ENCODE results near the gene HYI.
"Not testable (repeated sequence)": the region's sequence is repeated elsewhere in the genome, so short reads cannot be mapped to it uniquely, and the experiment has no call there.

The HYI gene

GRCh38 chr1:43453442-43454269 lies at the start of gene HYI:
Gene HYI (minus strand): TSS chr1:43453931. CDS start chr1:43453793, 138 bp downstream.
- no peak for DNase-seq
- in situ Hi-C loops (cut with MboI; ENCODE audit: low pct_unique_long_range_greater_than_20kb, low sequenced_read_pairs): no loop called here

- DNase-seq; in situ Hi-C loops (cut with MboI; ENCODE audit: low pct_unique_long_range_greater_than_20kb, low sequenced_read_pairs): not testable (repeated sequence)
Observed at GRCh38 chr1:43501806-43502205, 48.1 kb upstream of the HYI start.

- no peak for DNase-seq
- in situ Hi-C loops (cut with MboI; ENCODE audit: low pct_unique_long_range_greater_than_20kb, low sequenced_read_pairs): no loop called here
Observed at GRCh38 chr1:43499898-43500297, 46.2 kb upstream of the HYI start.

- no peak for DNase-seq
- in situ Hi-C loops (cut with MboI; ENCODE audit: low pct_unique_long_range_greater_than_20kb, low sequenced_read_pairs): no loop called here
Observed at GRCh38 chr1:43495204-43495603, 41.5 kb upstream of the HYI start.

GRCh38 chr1:43493661-43494450 lies 40.1 kb upstream of the HYI start:
- in situ Hi-C loops (cut with MboI; ENCODE audit: low pct_unique_long_range_greater_than_20kb, low sequenced_read_pairs): no loop called here

GRCh38 chr1:43492826-43493225 lies 39.1 kb upstream of the HYI start:
- in situ Hi-C loops (cut with MboI; ENCODE audit: low pct_unique_long_range_greater_than_20kb, low sequenced_read_pairs): no loop called here
- no peak for DNase-seq

More at GRCh38 chr1:43493661-43494450, 40.1 kb upstream of the HYI start:
- no peak for DNase-seq

- no peak for DNase-seq
- in situ Hi-C loops (cut with MboI; ENCODE audit: low pct_unique_long_range_greater_than_20kb, low sequenced_read_pairs): no loop called here
Observed at GRCh38 chr1:43491061-43491460, 37.3 kb upstream of the HYI start.

- in situ Hi-C loops (cut with MboI; ENCODE audit: low pct_unique_long_range_greater_than_20kb, low sequenced_read_pairs): no loop called here
- no peak for DNase-seq
Observed at GRCh38 chr1:43488165-43488564, 34.4 kb upstream of the HYI start.

- in situ Hi-C loops (cut with MboI; ENCODE audit: low pct_unique_long_range_greater_than_20kb, low sequenced_read_pairs): no loop called here
- no peak for DNase-seq
Observed at GRCh38 chr1:43484367-43484766, 30.6 kb upstream of the HYI start.

GRCh38 chr1:43482215-43482614 lies 28.5 kb upstream of the HYI start:
- DNase-seq: no peak
- in situ Hi-C loops (cut with MboI; ENCODE audit: low pct_unique_long_range_greater_than_20kb, low sequenced_read_pairs): no loop called here

GRCh38 chr1:43481491-43481890 lies 27.8 kb upstream of the HYI start:
- in situ Hi-C loops (cut with MboI; ENCODE audit: low pct_unique_long_range_greater_than_20kb, low sequenced_read_pairs): no loop called here
- no peak for DNase-seq

- DNase-seq: no peak
- in situ Hi-C loops (cut with MboI; ENCODE audit: low pct_unique_long_range_greater_than_20kb, low sequenced_read_pairs): no loop called here
Observed at GRCh38 chr1:43479414-43479813, 25.7 kb upstream of the HYI start.

- no peak for DNase-seq
- in situ Hi-C loops (cut with MboI; ENCODE audit: low pct_unique_long_range_greater_than_20kb, low sequenced_read_pairs): no loop called here
Observed at GRCh38 chr1:43477716-43478115, 24.0 kb upstream of the HYI start.

- DNase-seq: peak; percentile 34
- in situ Hi-C loops (cut with MboI; ENCODE audit: low pct_unique_long_range_greater_than_20kb, low sequenced_read_pairs): not testable (repeated sequence)
Observed at GRCh38 chr1:43475611-43476401, 22.1 kb upstream of the HYI start.

GRCh38 chr1:43473463-43473862 lies 19.7 kb upstream of the HYI start:
- no peak for DNase-seq
- in situ Hi-C loops (cut with MboI; ENCODE audit: low pct_unique_long_range_greater_than_20kb, low sequenced_read_pairs): no loop called here

GRCh38 chr1:43472463-43473151 lies 18.9 kb upstream of the HYI start:
- in situ Hi-C loops (cut with MboI; ENCODE audit: low pct_unique_long_range_greater_than_20kb, low sequenced_read_pairs): not testable (repeated sequence)
- DNase-seq: peak; percentile 29

GRCh38 chr1:43472087-43472462 lies 18.3 kb upstream of the HYI start:
- no peak for DNase-seq
- in situ Hi-C loops (cut with MboI; ENCODE audit: low pct_unique_long_range_greater_than_20kb, low sequenced_read_pairs): no loop called here

GRCh38 chr1:43469932-43470331 lies 16.2 kb upstream of the HYI start:
- DNase-seq: no peak
- in situ Hi-C loops (cut with MboI; ENCODE audit: low pct_unique_long_range_greater_than_20kb, low sequenced_read_pairs): no loop called here

GRCh38 chr1:43468414-43468813 lies 14.7 kb upstream of the HYI start:
- in situ Hi-C loops (cut with MboI; ENCODE audit: low pct_unique_long_range_greater_than_20kb, low sequenced_read_pairs): no loop called here
- no peak for DNase-seq
